ENCODE data around the gene DOC2B. TPM values are rescaled to one million over a fixed set of nuclear protein-coding genes. Genes with fewer than 3 reads are reported as not detected.
"Not testable (repeated sequence)": the region's sequence is repeated elsewhere in the genome, so short reads cannot be mapped to it uniquely, and the experiment has no call there.

DOC2B gene
- total and polyA plus RNA-seq, 10 donors, result 0.91 to 17.0 (median 7.1) TPM

- Histone ChIP-seq H3K4me1 (peaks cover 0 to 48% (median 25%) of the 10 kb centered on the region in 6 donors), H3K4me3 (no peak overlapping the region), H3K36me3 (no peaks in the 10 kb centered on the region), H3K9me3 (no peaks in the 10 kb centered on the region), H3K27me3 (replicated peaks in 1 of 7) (no peaks in the 10 kb centered on the region), H3K27ac (peak overlapping the region in 6 of 8 donors; percentile 41 to 88 (median 76))
- intact Hi-C loops (cut with DNase I; ENCODE audit: low total_unique reads), result no loop called here
- 87 to 93% (median 90%) methylated on average over 9 of the region's 9 CpGs for WGBS, 5 donors
- TF ChIP-seq POLR2A (IDR thresholded peaks at IDR 0.05) (no peak), POLR2AphosphoS5 (IDR thresholded peaks at IDR 0.05) (no peak)
- TF ChIP-seq, protein P1, sequence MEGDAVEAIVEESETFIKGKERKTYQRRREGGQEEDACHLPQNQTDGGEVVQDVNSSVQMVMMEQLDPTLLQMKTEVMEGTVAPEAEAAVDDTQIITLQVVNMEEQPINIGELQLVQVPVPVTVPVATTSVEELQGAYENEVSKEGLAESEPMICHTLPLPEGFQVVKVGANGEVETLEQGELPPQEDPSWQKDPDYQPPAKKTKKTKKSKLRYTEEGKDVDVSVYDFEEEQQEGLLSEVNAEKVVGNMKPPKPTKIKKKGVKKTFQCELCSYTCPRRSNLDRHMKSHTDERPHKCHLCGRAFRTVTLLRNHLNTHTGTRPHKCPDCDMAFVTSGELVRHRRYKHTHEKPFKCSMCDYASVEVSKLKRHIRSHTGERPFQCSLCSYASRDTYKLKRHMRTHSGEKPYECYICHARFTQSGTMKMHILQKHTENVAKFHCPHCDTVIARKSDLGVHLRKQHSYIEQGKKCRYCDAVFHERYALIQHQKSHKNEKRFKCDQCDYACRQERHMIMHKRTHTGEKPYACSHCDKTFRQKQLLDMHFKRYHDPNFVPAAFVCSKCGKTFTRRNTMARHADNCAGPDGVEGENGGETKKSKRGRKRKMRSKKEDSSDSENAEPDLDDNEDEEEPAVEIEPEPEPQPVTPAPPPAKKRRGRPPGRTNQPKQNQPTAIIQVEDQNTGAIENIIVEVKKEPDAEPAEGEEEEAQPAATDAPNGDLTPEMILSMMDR (IDR thresholded peaks at IDR 0.05 in 8 of 11, conservative IDR thresholded peaks at IDR 0.05 in 3 of 11), result no peak
- peak; percentile 45 for DNase-seq
Observed at GRCh38 chr17:225551-225950, 44.1 kb upstream of the DOC2B start.

DNA sequence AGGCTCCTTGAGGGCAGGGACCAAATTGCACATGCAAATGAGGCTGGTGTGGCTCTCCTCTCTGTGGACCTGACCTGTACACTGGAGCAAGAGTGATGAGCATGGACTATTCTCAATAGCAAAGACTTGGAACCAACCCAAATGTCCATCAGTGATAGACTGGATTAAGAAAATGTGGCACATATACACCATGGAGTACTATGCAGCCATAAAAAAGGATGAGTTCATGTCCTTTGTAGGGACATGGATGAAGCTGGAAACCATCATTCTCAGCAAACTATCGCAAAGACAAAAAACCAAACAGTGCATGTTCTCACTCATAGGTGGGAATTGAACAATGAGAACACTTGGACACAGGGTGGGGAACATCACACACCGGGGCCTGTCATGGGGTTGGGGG, 43.1 kb upstream of the DOC2B start:
- H3K4me3 ChIP-seq; intact Hi-C loops (cut with DNase I; ENCODE audit: low total_unique reads); H3K27me3 ChIP-seq (replicated peaks in 1 of 7); DNase-seq; H3K9me3 ChIP-seq; H3K36me3 ChIP-seq; H3K27ac ChIP-seq: not testable (repeated sequence)
- WGBS, 5 donors, result 92 to 100% (median 94%) methylated on average over 2 of the region's 2 CpGs
- H3K4me1 ChIP-seq, result peaks cover 0 to 39% (median 19%) of the 10 kb centered on the region in 6 donors

DNA sequence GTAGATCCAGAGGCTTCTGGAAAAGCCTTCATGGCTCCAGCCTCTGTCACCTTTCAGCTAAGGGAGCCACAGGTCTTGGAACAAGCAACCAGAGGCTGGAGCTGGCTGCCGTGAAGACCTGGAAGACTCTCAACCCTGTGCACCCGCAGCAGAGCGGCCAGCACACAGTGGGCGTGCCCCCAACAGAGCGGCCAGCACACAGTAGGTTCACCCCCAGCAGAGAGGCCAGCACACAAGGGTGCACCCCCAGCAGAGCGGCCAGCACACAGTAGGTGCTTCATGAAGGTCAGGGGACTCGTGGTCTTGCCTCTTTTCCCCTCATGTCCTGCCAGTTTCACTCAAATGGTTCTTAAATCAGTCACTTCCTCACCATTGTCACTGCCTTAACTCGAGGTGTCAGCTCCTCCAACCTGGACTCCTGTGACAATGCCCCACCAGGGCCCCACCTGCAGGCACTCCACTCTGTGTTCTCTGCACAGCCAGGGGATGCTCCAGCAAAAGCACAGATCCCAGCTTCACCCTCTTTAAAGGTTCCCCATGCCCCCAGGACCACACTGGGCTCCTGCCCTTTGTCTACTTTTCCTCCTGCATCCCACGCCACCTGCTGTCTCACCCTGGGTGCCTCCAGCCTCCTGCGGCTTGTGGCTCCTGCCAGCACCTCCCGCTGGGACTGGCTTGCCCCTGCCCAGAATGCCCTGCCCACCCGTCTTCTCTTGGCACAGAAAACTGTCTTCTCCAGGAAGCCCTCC, 42.4 kb upstream of the DOC2B start:
- Histone ChIP-seq H3K4me3 (no peak overlapping the region), H3K27me3 (replicated peaks in 1 of 7) (no peaks in the 10 kb centered on the region), H3K27ac (no peak overlapping the region), H3K4me1 (peaks cover 0 to 33% (median 14%) of the 10 kb centered on the region in 6 donors), H3K36me3 (no peaks in the 10 kb centered on the region), H3K9me3 (no peaks in the 10 kb centered on the region)
- no peak for TF ChIP-seq POLR2A (IDR thresholded peaks at IDR 0.05)
- TF ChIP-seq POLR2AphosphoS5 (IDR thresholded peaks at IDR 0.05), result no peak
- TF ChIP-seq, protein P1 (IDR thresholded peaks at IDR 0.05 in 8 of 11, conservative IDR thresholded peaks at IDR 0.05 in 3 of 11), result no peak
- DNase-seq, result peak; percentile 61
- intact Hi-C loops (cut with DNase I; ENCODE audit: low total_unique reads), result no loop called here
- WGBS, 5 donors, result 67 to 84% (median 79%) methylated on average over 8 to 12 of the region's 12 CpGs

- peaks cover 0 to 20% (median 3%) of the 10 kb centered on the region in 6 donors for H3K4me1 ChIP-seq
- no peaks in the 10 kb centered on the region for H3K36me3 ChIP-seq
- no peak overlapping the region for H3K4me3 ChIP-seq
- TF ChIP-seq, protein P1 (IDR thresholded peaks at IDR 0.05 in 8 of 11, conservative IDR thresholded peaks at IDR 0.05 in 3 of 11), result no peak
- no peak for TF ChIP-seq POLR2AphosphoS5 (IDR thresholded peaks at IDR 0.05)
- TF ChIP-seq POLR2A (IDR thresholded peaks at IDR 0.05), result no peak
- WGBS, 5 donors, result 86 to 93% (median 90%) methylated on average over 8 of the region's 8 CpGs
- intact Hi-C loops (cut with DNase I; ENCODE audit: low total_unique reads), result no loop called here
- no peaks in the 10 kb centered on the region for H3K27me3 ChIP-seq (replicated peaks in 1 of 7)
- no peak overlapping the region for H3K27ac ChIP-seq
- peak; percentile 38 for DNase-seq
- no peaks in the 10 kb centered on the region for H3K9me3 ChIP-seq
Observed at GRCh38 chr17:222172-222571, 40.7 kb upstream of the DOC2B start.
